GM20431 (cell line): ENCODE measurements around the gene SEC14L1.

Experiments used
- in situ Hi-C: fragments of 300-500 bp; cut with MseI, MboI; formaldehyde crosslinking; loops from one replicate; pipeline ENCODE4 v1.15.0; 2020; ENCODE audit warnings: low sequenced_read_pairs; ENCODE audit not compliant: unreplicated experiment

Gene SEC14L1

DNA sequence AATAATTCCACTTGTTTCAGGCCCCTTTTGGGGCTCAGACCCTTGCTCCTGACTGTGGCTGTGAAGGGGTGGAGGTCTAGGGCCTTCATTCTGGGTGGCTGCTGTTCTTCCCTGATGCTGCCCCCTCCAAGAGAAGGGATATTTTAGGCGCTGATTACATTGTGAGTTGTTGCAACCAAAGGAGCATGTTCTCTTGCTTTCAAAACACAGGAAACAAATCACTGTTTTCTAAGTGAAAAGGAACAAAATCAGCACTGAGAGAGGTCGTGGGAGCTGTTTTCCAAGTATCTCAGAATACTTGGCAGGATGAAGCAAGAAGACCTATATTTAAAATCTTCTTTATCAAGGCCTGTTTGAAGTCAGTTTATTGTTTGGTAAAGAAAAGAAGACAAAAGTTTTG is 25.3 kb upstream of the SEC14L1 start:
- in situ Hi-C loops: no loop called here

DNA sequence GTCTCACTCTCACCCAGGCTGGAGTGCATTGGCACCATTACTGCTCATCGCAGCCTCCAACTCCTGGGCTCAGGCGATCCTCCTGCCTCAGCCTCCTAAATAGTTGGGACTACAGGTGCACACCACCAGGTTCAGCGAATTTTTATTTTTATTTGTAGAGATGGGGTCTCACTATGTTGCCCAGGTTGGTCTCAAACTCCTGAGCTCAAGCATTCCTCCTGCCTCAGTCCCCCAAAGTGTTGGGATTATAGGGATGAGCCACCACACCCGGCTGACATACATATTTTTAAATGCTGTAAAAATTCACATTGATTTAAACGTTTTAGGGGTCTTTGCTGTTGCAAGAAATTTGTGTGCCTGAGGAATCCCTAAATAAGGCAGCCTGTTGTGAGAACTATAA is 24.8 kb upstream of the SEC14L1 start:
- in situ Hi-C loops: no loop called here

DNA sequence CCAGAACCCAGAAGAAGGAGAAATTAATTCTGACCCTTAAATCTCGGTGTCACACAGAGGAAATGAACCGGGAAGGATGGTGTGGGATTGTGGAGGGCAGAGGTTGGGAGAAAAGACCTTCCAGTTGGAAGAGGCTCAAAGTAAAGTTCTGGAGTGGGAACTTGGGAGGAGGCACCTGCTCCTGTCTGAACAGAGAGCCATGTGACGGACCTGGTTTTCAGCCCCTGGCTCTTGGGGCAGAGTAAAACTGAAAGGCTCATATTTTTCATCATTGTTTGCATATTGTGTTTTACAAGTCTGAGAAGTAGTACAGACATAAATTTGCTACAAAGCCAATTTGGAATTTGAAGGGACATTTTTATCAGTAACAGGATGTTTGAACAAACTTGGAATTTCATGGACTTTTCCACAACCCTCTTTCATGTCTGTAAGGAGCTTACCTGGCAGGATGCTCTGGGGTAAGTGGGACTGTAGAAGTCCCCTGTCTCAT is 24.4 kb upstream of the SEC14L1 start:
- in situ Hi-C loops: no loop called here

DNA sequence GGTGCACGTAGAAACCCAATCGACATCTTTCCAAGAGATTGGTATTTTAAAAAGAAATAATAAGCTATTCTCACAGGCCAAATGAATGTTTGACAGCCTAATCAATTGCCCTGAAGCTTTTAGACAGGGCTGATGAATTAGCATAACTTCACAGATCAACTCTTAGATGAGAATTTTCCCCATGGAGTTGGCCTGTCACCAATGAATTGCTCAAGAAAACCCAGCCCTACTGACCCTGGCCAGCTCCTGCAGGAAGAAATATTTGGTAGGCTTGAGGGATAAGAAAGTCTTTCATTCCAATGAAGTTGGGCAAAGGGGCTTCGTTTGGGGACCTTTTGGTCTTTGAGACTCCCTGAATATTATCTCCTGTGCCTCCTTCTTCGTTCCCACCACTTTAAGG is 23.4 kb upstream of the SEC14L1 start:
- in situ Hi-C loops: no loop called here

DNA sequence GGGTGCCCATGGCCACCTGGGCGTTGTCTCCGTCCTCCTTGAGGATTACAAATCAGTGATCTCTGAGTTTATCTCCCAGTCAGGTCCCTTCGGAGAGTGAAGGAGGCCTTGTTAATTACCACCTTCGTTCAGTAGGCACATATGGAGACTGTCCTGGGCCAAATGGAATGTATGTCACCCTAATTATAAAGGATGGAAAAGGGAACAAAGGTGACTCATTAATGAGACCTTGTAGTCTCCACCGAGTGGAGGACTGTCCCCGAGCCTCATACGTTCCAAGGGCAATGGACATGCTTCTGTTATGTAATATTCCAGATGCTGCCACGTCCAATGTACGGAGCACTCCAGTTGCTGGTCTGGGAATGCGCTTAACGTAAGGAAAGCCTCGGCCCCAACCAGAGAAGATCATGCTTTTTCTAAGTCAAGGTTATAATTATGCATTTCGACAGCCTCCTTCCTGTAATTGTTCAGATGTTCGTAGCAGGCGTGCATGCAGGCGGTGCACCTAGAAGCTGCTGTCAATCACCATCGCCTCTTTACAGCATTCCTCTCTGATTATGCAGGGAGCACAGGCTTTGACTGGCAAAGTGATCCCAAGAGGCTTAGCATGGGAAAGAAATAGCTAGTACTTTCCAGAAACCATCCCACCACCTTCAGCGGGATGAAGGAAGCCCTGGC is 22.4 kb upstream of the SEC14L1 start:
- in situ Hi-C loops: no loop called here

- in situ Hi-C loops: no loop called here
Observed at GRCh38 chr17:77119668-77120301, 21.0 kb upstream of the SEC14L1 start.

DNA sequence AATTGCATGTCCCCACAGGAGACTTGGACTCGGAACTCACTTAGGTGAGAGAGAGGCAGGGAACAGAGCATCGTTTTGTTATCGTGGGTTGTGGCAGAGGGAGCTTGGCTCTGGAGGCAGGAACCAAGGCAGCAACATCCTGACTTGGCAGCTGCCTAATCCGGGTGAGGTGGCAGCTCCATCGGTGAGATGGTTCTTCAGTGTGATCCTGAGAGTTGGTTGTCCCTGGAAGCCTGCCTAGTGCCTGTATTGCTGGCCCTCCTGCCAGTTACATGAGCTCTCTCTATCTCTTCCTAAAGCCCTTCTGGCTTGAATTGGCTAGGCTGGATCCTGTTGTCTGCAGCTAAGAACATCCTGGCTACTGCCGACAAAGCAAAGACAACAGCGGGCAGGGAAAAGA is 19.9 kb upstream of the SEC14L1 start:
- in situ Hi-C loops: no loop called here

GRCh38 chr17:77124192-77124889 is 16.4 kb upstream of the SEC14L1 start:
- in situ Hi-C loops: no loop called here

DNA sequence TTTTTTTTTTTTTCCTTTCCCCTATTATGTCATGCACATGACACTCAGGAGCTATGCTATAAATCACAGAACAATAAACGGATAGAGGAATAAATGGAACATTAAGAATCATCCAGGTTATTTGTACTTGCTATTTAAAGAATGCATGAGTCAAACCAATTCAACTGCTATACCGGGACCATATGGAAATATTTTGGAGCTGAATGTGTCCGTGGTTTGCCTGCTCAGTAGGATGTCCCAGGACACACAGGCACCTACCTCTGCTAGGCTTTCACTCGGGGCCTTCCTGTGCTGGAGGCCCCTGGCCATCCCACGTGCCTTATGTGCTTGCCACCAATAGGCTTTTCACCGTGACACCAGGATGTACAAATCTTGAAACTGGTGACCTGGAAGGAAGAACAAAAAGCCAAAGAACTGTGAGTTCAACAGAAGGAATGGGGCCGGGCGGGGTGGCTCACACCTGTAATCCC is 15.3 kb upstream of the SEC14L1 start:
- in situ Hi-C loops: no loop called here

DNA sequence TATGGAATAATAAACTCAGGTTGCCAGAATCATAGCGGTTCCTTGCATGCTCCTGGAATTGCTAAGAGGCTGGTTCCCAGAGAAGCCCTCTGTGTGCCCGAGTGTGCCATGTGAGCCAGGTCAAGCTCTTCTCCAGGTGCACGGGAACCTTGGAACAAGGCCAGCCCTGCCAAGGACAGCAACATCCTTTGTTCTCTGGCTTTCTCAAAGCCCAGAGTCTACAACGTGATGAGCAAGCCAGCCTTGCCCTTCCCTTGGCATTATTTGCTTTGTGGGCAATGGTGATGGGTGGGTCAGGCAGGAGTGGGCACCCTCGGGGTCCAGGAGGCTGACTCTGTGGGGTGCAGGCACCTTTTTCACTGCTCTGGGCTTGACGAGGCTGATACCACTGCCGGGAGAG is 14.2 kb upstream of the SEC14L1 start:
- in situ Hi-C loops: no loop called here

DNA sequence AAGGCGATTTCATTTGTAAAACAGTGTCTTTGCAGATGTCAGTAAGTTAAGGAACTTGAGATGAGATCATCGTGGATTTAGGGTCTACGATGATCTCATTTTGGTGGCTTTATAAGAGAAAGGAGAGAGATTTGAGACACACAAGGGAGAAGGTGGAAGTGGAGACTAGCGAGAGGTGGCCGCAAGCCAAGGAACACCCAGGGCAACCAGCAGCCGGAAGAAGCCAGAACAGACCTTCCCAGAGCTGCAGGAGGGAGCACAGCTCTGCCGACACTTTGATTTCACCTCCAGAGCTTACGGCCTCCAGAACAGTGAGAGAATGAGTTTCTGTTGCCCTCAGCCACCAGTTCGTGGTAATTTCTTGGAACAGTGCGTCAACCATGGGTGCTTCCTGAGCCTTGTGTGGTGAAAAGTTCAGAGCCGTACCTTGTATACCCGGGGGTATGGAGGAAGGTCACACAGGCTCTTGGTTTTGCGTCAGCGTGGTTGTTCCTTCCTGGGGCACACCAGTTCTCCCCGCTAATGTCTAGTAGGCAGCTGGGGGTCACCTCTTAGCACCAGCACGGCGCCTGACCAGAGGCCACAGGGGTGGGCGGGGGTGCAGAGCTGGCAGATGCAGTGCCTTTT is 12.9 kb upstream of the SEC14L1 start:
- in situ Hi-C loops: no loop called here

GRCh38 chr17:77128896-77129567 is 11.7 kb upstream of the SEC14L1 start:
- in situ Hi-C loops: no loop called here

- in situ Hi-C loops: no loop called here
Observed at GRCh38 chr17:77129568-77130301, 11.0 kb upstream of the SEC14L1 start.

GRCh38 chr17:77130525-77130924 is 10.2 kb upstream of the SEC14L1 start:
- in situ Hi-C loops: no loop called here

DNA sequence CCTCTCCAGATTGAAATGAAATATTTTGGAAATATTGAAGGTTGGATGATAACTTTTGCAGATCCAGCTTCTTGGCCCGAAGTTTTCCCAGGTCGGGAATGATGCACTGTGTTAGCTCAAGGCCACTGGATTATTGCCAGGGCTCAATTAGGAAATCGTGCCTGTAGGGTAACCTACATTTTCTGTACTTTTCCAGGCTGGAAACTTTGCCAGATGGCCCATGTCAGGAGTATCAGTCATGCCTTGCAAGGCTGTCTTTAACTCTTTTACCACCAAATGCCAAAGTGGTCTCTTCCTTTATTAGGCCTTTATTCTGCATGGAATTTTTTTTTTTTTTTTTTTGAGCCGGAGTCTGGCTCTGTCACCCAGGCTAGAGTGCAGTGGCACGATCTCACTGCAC is 8.9 kb upstream of the SEC14L1 start:
- in situ Hi-C loops: no loop called here

DNA sequence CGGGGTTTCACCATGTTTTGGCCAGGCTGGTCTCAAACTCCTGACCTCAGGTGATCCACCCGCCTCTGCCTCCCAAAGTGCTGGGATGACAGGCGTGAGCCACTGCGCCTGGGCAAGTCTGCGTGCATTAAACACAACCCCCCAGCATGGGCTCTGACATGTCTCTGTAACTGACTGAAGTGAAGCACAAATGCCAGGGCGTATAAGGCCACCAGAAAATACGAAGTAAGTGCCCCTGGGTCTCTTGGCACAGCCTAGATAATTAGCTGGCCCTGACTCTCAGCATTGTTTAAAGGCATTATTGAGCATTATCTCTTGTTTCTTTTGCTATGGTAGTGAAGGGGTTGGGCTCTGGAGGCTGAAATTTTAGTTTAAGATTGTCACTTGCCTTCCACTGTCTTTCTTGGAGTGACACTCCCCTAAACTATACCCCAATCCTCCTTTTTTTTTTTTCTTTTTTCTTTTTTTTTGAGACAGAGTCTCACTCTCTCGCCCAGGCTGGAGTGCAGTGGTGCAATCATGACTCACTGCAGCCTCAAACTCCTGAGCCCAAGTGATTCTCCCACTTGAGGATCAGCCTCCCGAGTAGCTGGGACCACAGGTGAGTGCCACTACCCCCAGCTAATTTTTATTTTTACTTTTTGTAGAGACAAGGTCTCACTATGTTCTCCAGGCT is 8.2 kb upstream of the SEC14L1 start:
- in situ Hi-C loops: no loop called here

DNA sequence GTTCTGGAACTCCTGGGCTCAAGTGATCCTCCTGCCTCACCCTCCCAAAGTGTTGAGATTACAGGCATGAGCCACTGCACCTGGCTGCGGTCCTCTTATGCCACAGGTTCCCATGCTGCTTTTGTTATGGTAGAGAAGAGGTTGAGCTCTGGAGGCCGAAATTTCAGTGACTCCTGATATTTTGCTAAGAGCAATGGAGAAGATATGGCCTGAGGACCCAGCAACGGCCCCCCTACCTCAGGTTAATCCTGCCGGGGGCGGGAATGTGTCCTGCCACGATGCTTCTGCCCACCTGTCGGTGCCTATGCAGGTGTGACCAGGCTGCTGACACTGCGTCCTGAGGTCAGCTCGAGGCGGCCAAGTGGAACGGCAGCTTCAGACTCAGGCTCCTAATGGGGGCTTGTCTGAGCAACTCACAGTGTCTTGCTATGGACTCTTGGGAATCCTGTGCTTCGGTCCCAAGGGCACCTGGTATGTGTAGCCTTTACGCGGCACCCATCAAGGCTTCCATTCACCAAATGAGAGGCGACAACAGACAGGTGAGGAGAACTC is 7.6 kb upstream of the SEC14L1 start:
- in situ Hi-C loops: no loop called here

DNA sequence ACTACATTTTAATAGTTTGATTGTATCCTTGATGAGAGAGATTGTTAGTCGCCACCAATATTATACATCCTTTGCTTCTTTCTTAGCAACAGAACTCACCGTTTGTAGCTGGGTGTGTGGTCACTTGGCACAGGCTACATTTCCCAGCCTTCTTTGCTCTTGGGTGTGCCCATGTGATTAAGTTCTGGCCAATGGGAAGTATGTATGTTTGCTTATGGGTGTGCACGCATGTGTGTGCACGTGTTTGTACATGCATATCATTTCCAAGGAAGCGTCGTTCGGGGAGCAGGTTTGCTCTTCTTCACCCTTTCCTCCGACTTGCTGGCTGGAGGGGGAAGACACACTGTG is 4.4 kb upstream of the SEC14L1 start:
- in situ Hi-C loops: no loop called here

GRCh38 chr17:77137111-77137510 is 3.7 kb upstream of the SEC14L1 start:
- in situ Hi-C loops: no loop called here
